HEK293T (cell line): Measurements from ENCODE around the gene C16orf46.
"Not testable (repeated sequence)": the region's sequence is repeated elsewhere in the genome, so short reads cannot be mapped to it uniquely, and the experiment has no call there.

ENCODE experiments used
- CTCF ChIA-PET: fragments of 350-600 bp; formaldehyde crosslinking; extraction: SDS; loops from one replicate; lab custom pipeline; 2021; ENCODE audit warnings: antibody characterized with exemption, inconsistent platforms; lab: Yijun Ruan, JAX
- POLR2A ChIA-PET: fragments of 350-600 bp; formaldehyde crosslinking; extraction: SDS; loops from one replicate; lab custom pipeline; 2020; ENCODE audit warnings: antibody characterized with exemption, inconsistent platforms; lab: Yijun Ruan, JAX
- DNase-seq: peaks from one replicate; pipeline ENCODE4 v3.0.0; 2012; ENCODE audit warnings: mixed read lengths; ENCODE audit errors: extremely low spot score
- ARNT ChIP-seq: fragments of 450-650 bp; IDR thresholded peaks from 2 replicates; pipeline ENCODE4 v1.6.1; 2017; ENCODE audit warnings: mild to moderate bottlenecking
- BHLHE40 ChIP-seq: fragments of 450-650 bp; IDR thresholded peaks from 2 replicates; pipeline ENCODE4 v1.6.1; 2016; ENCODE audit warnings: mild to moderate bottlenecking, moderate library complexity, borderline replicate concordance
- CTBP1 ChIP-seq: fragments of 450-650 bp; IDR thresholded peaks from 2 replicates; pipeline ENCODE4 v1.6.1; 2016; ENCODE audit warnings: borderline replicate concordance
- ELF4 ChIP-seq: fragments of 450-650 bp; IDR thresholded peaks from 2 replicates; pipeline ENCODE4 v1.6.1; 2017; ENCODE audit warnings: antibody characterized with exemption
- FOXA1 ChIP-seq: fragments of 450-650 bp; IDR thresholded peaks from 2 replicates; pipeline ENCODE4 v1.6.1; 2016; ENCODE audit warnings: mild to moderate bottlenecking
- FOXK2 ChIP-seq: fragments of 450-650 bp; IDR thresholded peaks from 2 replicates; pipeline ENCODE4 v1.6.1; 2016; ENCODE audit warnings: mild to moderate bottlenecking
- FOXM1 ChIP-seq: fragments of 450-650 bp; IDR thresholded peaks from 2 replicates; pipeline ENCODE4 v1.6.1; 2017; ENCODE audit warnings: mild to moderate bottlenecking, borderline replicate concordance
- HDGF ChIP-seq: fragments of 450-650 bp; IDR thresholded peaks from 2 replicates; pipeline ENCODE4 v1.6.1; 2017; ENCODE audit warnings: antibody characterized with exemption, borderline replicate concordance
- L3MBTL2 ChIP-seq: fragments of 450-650 bp; conservative IDR thresholded peaks from 2 replicates; pipeline ENCODE4 v1.6.1; 2016; ENCODE audit warnings: mild to moderate bottlenecking
- LEF1 ChIP-seq: fragments of 450-650 bp; IDR thresholded peaks from 2 replicates; pipeline ENCODE4 v1.6.1; 2017; ENCODE audit warnings: mild to moderate bottlenecking, borderline replicate concordance
- NFRKB ChIP-seq: fragments of 450-650 bp; IDR thresholded peaks from 2 replicates; pipeline ENCODE4 v1.6.1; 2016; ENCODE audit warnings: mild to moderate bottlenecking, moderate library complexity
- SP1 ChIP-seq: fragments of 450-650 bp; IDR thresholded peaks from 2 replicates; pipeline ENCODE4 v1.6.1; 2017
- SUZ12 ChIP-seq: fragments of 450-650 bp; IDR thresholded peaks from 2 replicates; pipeline ENCODE4 v1.6.1; 2016; ENCODE audit warnings: mild to moderate bottlenecking
- TARDBP ChIP-seq: fragments of 450-650 bp; IDR thresholded peaks from 2 replicates; pipeline ENCODE4 v1.6.1; 2016
- ZNF384 ChIP-seq: fragments of 450-650 bp; IDR thresholded peaks from 2 replicates; pipeline ENCODE4 v1.6.1; 2016
- TF ChIP-seq, protein P1 (sequence below): fragments of 450-650 bp; IDR thresholded peaks from 2 replicates; pipeline ENCODE4 v1.6.1; 2016

Gene C16orf46

DNA sequence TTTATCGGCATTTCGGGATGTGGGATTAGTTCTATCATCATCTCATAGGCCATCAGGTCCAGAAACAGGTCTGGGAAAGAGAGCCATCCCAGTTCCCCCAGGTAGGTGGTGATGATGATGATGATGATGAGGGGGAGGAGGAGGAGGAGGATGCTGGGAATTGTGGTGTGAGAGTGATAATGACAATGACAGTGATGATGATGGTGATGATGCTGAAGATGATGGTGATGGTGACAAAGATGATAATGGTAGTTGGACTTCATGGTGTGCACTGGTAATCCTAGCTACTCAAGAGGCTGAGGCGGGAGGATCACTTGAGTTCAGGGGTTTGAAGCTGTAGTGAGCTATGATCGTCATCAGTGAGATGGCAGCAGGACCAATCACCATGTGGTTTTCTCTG lies 35.4 kb upstream of the C16orf46 start:
- POLR2A ChIA-PET, result no interaction called here
- CTCF ChIA-PET, result no interaction called here
- no peak for TF ChIP-seq NFRKB
- no peak for TF ChIP-seq LEF1
- no peak for TF ChIP-seq SP1
- no peak for TF ChIP-seq ZNF384
- DNase-seq, result no peak

GRCh38 chr16:81109274-81109673 lies 32.2 kb upstream of the C16orf46 start:
- DNase-seq, CTCF ChIA-PET, POLR2A ChIA-PET: not testable (repeated sequence)

DNA sequence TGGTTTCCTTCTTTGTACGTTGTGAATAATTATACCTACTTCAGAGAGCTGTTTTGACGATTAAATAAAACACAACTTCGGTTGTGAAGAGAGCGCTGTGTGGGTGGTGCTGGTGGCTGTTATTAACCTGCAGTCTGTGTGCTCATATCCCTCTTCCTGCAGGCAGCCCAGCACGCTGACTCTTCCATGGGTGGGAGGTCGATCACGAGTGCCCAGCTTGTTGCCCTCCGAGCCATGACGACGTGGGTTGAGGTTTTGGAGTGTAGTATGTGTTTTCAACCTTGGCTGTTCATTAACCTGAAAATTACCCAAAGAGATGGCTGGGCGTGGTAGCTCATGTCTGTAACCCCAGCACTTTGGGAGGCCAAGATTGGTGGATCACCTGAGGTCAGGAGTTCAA lies 30.5 kb upstream of the C16orf46 start:
- ChIA-PET POLR2A (interaction anchor here (1.1 kb wide), 1 partner anchor 9 kb away, joined by 4 read pairs; no protein-coding TSS in a partner anchor), CTCF (interaction anchor here (1.4 kb wide), 1 partner anchor 31 kb away, joined by 3 read pairs; no protein-coding TSS in a partner anchor)
- DNase-seq, result no peak
- TF ChIP-seq ARNT, result no peak
- TF ChIP-seq LEF1, result no peak
- TF ChIP-seq, protein P1, sequence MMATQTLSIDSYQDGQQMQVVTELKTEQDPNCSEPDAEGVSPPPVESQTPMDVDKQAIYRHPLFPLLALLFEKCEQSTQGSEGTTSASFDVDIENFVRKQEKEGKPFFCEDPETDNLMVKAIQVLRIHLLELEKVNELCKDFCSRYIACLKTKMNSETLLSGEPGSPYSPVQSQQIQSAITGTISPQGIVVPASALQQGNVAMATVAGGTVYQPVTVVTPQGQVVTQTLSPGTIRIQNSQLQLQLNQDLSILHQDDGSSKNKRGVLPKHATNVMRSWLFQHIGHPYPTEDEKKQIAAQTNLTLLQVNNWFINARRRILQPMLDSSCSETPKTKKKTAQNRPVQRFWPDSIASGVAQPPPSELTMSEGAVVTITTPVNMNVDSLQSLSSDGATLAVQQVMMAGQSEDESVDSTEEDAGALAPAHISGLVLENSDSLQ, result no peak
- no peak for TF ChIP-seq TARDBP

DNA sequence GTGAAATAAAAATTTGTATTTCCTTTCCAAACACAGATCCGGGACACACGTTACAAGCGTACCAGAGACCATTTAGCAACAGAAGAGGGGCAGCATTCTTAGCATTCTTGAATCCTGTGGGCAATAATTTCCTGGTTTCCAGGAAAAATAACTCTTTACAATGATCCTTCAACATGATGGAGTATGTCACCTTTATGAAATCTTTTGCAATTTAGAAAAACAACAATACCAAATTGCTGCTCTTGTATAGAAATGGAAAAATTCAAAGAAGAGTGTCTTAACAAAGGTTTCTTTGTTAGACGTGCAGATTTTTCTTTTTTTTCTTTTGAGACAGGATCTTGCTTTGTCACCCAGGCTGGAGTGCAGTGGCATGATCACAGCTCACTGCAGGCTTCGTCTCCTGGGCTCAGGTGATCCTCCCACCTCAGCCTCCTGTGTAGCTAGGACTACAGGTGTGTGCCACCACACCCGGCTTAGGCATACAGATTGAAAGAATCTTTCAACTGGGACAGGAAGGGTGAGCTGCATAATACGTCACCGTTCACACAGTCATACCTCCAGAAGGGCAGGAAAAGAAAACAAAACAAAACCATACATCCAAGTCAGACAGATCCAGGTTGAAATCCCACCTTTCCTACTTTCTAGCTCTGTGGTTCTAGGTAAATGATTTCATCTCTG lies 29.9 kb upstream of the C16orf46 start:
- no peak for DNase-seq
- TF ChIP-seq SUZ12, result no peak
- TF ChIP-seq FOXA1, result no peak
- TF ChIP-seq L3MBTL2, result no peak
- no peak for TF ChIP-seq HDGF
- TF ChIP-seq CTBP1, result no peak
- CTCF ChIA-PET, result interaction anchor here (1.4 kb wide), 1 partner anchor 32 kb away, joined by 3 read pairs; no protein-coding TSS in a partner anchor
- POLR2A ChIA-PET, result interaction anchor here (1.1 kb wide), 1 partner anchor 10 kb away, joined by 4 read pairs; no protein-coding TSS in a partner anchor

DNA sequence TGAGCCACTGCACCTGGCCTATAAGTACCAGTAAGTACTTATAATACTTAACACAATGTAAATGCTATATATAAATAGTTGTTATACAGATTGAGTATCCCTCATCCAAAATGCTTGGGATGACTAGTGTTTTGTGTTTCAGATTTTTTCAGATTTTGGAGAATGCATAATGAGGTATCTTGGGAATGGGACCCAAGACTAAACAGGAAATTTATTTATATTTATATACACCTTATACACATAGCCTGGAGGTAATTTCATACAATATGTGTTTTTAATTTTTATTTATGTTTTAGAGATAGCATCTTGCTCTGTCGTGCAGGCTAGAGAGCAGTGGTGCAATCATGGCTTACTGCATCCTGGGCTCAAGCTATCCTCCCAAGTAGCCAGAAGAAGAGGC lies 28.9 kb upstream of the C16orf46 start:
- POLR2A ChIA-PET, result no interaction called here
- DNase-seq, result no peak
- CTCF ChIA-PET, result no interaction called here

GRCh38 chr16:81101702-81102101 lies 24.7 kb upstream of the C16orf46 start:
- ChIA-PET POLR2A (no interaction called here), CTCF (no interaction called here)
- no peak for TF ChIP-seq FOXA1
- no peak for TF ChIP-seq FOXK2
- TF ChIP-seq TARDBP, result no peak
- no peak for TF ChIP-seq HDGF
- no peak for TF ChIP-seq L3MBTL2
- TF ChIP-seq SP1, result no peak
- TF ChIP-seq, protein P1, result no peak
- no peak for TF ChIP-seq FOXM1
- no peak for TF ChIP-seq CTBP1
- TF ChIP-seq SUZ12, result no peak
- no peak for TF ChIP-seq ARNT
- TF ChIP-seq BHLHE40, result no peak
- no peak for DNase-seq

More for the DNA sequence above, 28.9 kb upstream of the C16orf46 start:
- TF ChIP-seq FOXM1 (no peak), NFRKB (no peak), SP1 (no peak), SUZ12 (no peak), CTBP1 (no peak), L3MBTL2 (no peak), ZNF384 (no peak), HDGF (no peak), TARDBP (no peak), ARNT (no peak), ELF4 (no peak)
- TF ChIP-seq, protein P1, result no peak

GRCh38 chr16:81099958-81100357 lies 22.9 kb upstream of the C16orf46 start:
- POLR2A ChIA-PET, result no interaction called here
- CTCF ChIA-PET, result no interaction called here
- TF ChIP-seq L3MBTL2, result no peak
- no peak for TF ChIP-seq SP1
- no peak for TF ChIP-seq ELF4
- TF ChIP-seq FOXK2, result no peak
- TF ChIP-seq CTBP1, result no peak
- TF ChIP-seq ARNT, result no peak
- no peak for TF ChIP-seq ZNF384
- no peak for TF ChIP-seq LEF1
- TF ChIP-seq FOXM1, result no peak
- TF ChIP-seq NFRKB, result no peak
- TF ChIP-seq SUZ12, result no peak
- no peak for TF ChIP-seq BHLHE40
- TF ChIP-seq TARDBP, result no peak
- TF ChIP-seq, protein P1, result no peak
- TF ChIP-seq HDGF, result no peak
- no peak for TF ChIP-seq FOXA1
- DNase-seq, result no peak
